ENCODE measurements around the gene UROC1.

- no peak for TF ChIP-seq CTCF (conservative IDR thresholded peaks at IDR 0.05; ENCODE audit: low read depth, low read length)
- TF ChIP-seq EZH2 (IDR thresholded peaks at IDR 0.05; ENCODE audit: borderline replicate concordance, low read depth, low read length, poor library complexity, severe bottlenecking), result no peak
Observed at GRCh38 chr3:126510308-126510910, 7.2 kb downstream of the UROC1 start.
